H1 (cell line): ENCODE measurements around the gene NUDCD2. TPM values are rescaled to one million over a fixed set of nuclear protein-coding genes. Genes with fewer than 3 reads are reported as not detected.

ENCODE experiments used
- CTCF ChIA-PET: fragments of 300-600 bp; sonication (Branson Sonifier 250); formaldehyde crosslinking; loops from one replicate; lab custom pipeline; 2021; ENCODE audit not compliant: partially characterized antibody; lab: Charles Lee
- POLR2A ChIA-PET: fragments of 300-600 bp; sonication (Branson Sonifier 250); formaldehyde crosslinking; loops from one replicate; lab custom pipeline; 2021; ENCODE audit warnings: inconsistent platforms; ENCODE audit not compliant: partially characterized antibody; lab: Charles Lee
- DNase-seq, 2 experiments: peaks; one replicate each; pipeline versions ENCODE4 v3.0.0 to v3.0.0-alpha.2; 2010 to 2022; ENCODE audit warnings: low spot score in 2 of 2, low read depth in 1 of 2, mixed read lengths in 1 of 2
- FAIRE-seq: peaks from 2 replicates; lab custom pipeline; 2011; peaks lifted over from hg19 to GRCh38; lab: Jason Lieb, UNC
- H2AFZ ChIP-seq: 2 replicates; pipeline ENCODE4 v1.8.1; 2012; ENCODE audit warnings: low read length, inconsistent platforms
- H2AK5ac ChIP-seq: 2 replicates; pipeline ENCODE4 v1.6.1; 2013; ENCODE audit warnings: low read depth, low read length
- H2BK120ac ChIP-seq: replicated peaks from 2 replicates; pipeline ENCODE3; 2013; ENCODE audit warnings: low read depth, low read length, inconsistent platforms
- H2BK12ac ChIP-seq: 2 replicates; pipeline ENCODE4 v1.6.1; 2013; ENCODE audit warnings: low read depth, low read length
- H2BK15ac ChIP-seq: 2 replicates; pipeline ENCODE4 v1.6.1; 2013; ENCODE audit warnings: low read length
- H2BK20ac ChIP-seq: 2 replicates; pipeline ENCODE4 v1.6.1; 2013; ENCODE audit warnings: low read length
- H2BK5ac ChIP-seq: 2 replicates; pipeline ENCODE4 v1.6.1; 2013; ENCODE audit warnings: low read depth, low read length
- H3K14ac ChIP-seq: 2 replicates; pipeline ENCODE4 v1.6.1; 2013; ENCODE audit warnings: inconsistent platforms; ENCODE audit not compliant: insufficient read length
- H3K18ac ChIP-seq: 2 replicates; pipeline ENCODE4 v1.6.1; 2013; ENCODE audit warnings: low read length; ENCODE audit errors: extremely low read depth
- H3K23ac ChIP-seq: 2 replicates; pipeline ENCODE4 v1.6.1; 2013; ENCODE audit warnings: inconsistent platforms; ENCODE audit not compliant: insufficient read length
- H3K23me2 ChIP-seq: 2 replicates; pipeline ENCODE4 v1.6.1; 2013; ENCODE audit warnings: low read depth, low read length
- H3K27ac ChIP-seq: 2 replicates; pipeline ENCODE4 v1.6.1; 2011; ENCODE audit warnings: low read depth, low read length, inconsistent platforms
- H3K27me3 ChIP-seq, 4 experiments: replicated peaks in 1 of 4; 1 replicate in 1 of 4; 2 replicates in 3 of 4; pipeline versions ENCODE4 v1.6.1 to v1.8.1; 2011 to 2013; ENCODE audit warnings: low read length in 3 of 4, mild to moderate bottlenecking in 3 of 4, inconsistent platforms in 2 of 4, mixed read lengths in 2 of 4, moderate library complexity in 1 of 4; ENCODE audit not compliant: control insufficient read depth in 3 of 4, insufficient read depth in 3 of 4; ENCODE audit errors: extremely low read depth in 1 of 4
- H3K36me3 ChIP-seq, 4 experiments: 2 replicates each; pipeline versions ENCODE4 v1.6.1 to v1.8.1; 2011 to 2013; ENCODE audit warnings: mild to moderate bottlenecking in 4 of 4, low read length in 3 of 4, moderate library complexity in 2 of 4, control low read depth in 1 of 4, inconsistent platforms in 1 of 4; ENCODE audit not compliant: insufficient read depth in 4 of 4, control insufficient read depth in 2 of 4
- H3K4ac ChIP-seq: replicated peaks from 2 replicates; pipeline ENCODE3; 2013; ENCODE audit warnings: low read length, low read depth, mixed read lengths, inconsistent platforms; ENCODE audit not compliant: insufficient read length
- H3K4me1 ChIP-seq, 4 experiments: replicated peaks in 1 of 4; 1 replicate in 1 of 4; 2 replicates in 3 of 4; pipeline versions ENCODE4 v1.6.1 to v1.8.1; 2011 to 2013; ENCODE audit warnings: low read length in 3 of 4, inconsistent platforms in 2 of 4, mixed read lengths in 1 of 4; ENCODE audit not compliant: insufficient read depth in 4 of 4, control insufficient read depth in 3 of 4
- H3K4me2 ChIP-seq, 2 experiments: 2 replicates each; pipeline versions ENCODE4 v1.6.1 to v1.8.1; 2011 to 2013; ENCODE audit warnings: low read depth in 2 of 2, low read length in 2 of 2, control low read depth in 1 of 2, inconsistent platforms in 1 of 2, mild to moderate bottlenecking in 1 of 2; ENCODE audit not compliant: insufficient read depth in 1 of 2
- H3K4me3 ChIP-seq, 4 experiments: fragments of 200-600, 300-600 bp in 1 of 4; sonication (generic), shearing (Covaris generic), sonication (Bioruptor Twin) in 1 of 4; 2 replicates each; pipeline versions ENCODE4 v1.5.1 to v1.8.1; 2011 to 2016; ENCODE audit warnings: low read length in 4 of 4, low read depth in 3 of 4, control low read depth in 2 of 4, inconsistent platforms in 2 of 4, mild to moderate bottlenecking in 2 of 4, mixed read lengths in 1 of 4, moderate library complexity in 1 of 4; ENCODE audit not compliant: insufficient read depth in 2 of 4; ENCODE audit errors: extremely low read depth in 1 of 4
- H3K56ac ChIP-seq: replicated peaks from 2 replicates; pipeline ENCODE3; 2013; ENCODE audit warnings: low read depth, mild to moderate bottlenecking, mixed read lengths, low read length, inconsistent platforms; ENCODE audit not compliant: insufficient read length
- H3K79me1 ChIP-seq: 2 replicates; pipeline ENCODE4 v1.6.1; 2013; ENCODE audit warnings: low read depth, low read length, control low read depth
- H3K79me2 ChIP-seq, 2 experiments: 2 replicates each; pipeline versions ENCODE4 v1.6.1 to v1.8.1; 2012 to 2013; ENCODE audit warnings: low read length in 2 of 2, mild to moderate bottlenecking in 2 of 2, inconsistent platforms in 1 of 2; ENCODE audit not compliant: insufficient read depth in 2 of 2, control insufficient read depth in 1 of 2
- H3K9ac ChIP-seq, 4 experiments: replicated peaks in 1 of 4; 1 replicate in 1 of 4; 2 replicates in 3 of 4; pipeline versions ENCODE4 v1.6.1 to v1.8.1; 2011 to 2013; ENCODE audit warnings: low read depth in 3 of 4, low read length in 3 of 4, control low read depth in 2 of 4, mild to moderate bottlenecking in 2 of 4, moderate library complexity in 2 of 4, inconsistent platforms in 1 of 4; ENCODE audit errors: extremely low read depth in 1 of 4
- H3K9me3 ChIP-seq, 2 experiments: 2 replicates each; pipeline versions ENCODE4 v1.6.1 to v1.8.1; 2012 to 2013; ENCODE audit warnings: mild to moderate bottlenecking in 2 of 2, moderate library complexity in 2 of 2, control low read depth in 1 of 2, inconsistent platforms in 1 of 2, low read depth in 1 of 2, low read length in 1 of 2, mixed read lengths in 1 of 2; ENCODE audit not compliant: insufficient read depth in 2 of 2
- H4K20me1 ChIP-seq, 2 experiments: replicated peaks in 1 of 2; 2 replicates each; pipeline versions ENCODE3 to v1.8.1; 2011 to 2013; ENCODE audit warnings: inconsistent platforms in 2 of 2, low read length in 2 of 2, mild to moderate bottlenecking in 1 of 2; ENCODE audit not compliant: insufficient read depth in 2 of 2, control insufficient read depth in 1 of 2
- H4K5ac ChIP-seq: 2 replicates; pipeline ENCODE4 v1.6.1; 2013; ENCODE audit warnings: low read length, low read depth, mixed read lengths, inconsistent platforms; ENCODE audit not compliant: insufficient read length
- H4K8ac ChIP-seq: 2 replicates; pipeline ENCODE4 v1.8.0; 2013; ENCODE audit warnings: mild to moderate bottlenecking, moderate library complexity, low read length, inconsistent platforms; ENCODE audit not compliant: insufficient read depth; ENCODE audit errors: extremely low read depth
- H4K91ac ChIP-seq: replicated peaks from 2 replicates; pipeline ENCODE3; 2013; ENCODE audit warnings: low read length, mixed read lengths, inconsistent platforms; ENCODE audit not compliant: insufficient read length
- ASH2L ChIP-seq: fragments of 200-600, 300-600 bp; sonication (generic); IDR thresholded peaks from one replicate; pipeline ENCODE4 v1.7.1; 2017; ENCODE audit warnings: low read length
- ATF3 ChIP-seq: IDR thresholded peaks from 2 replicates; pipeline ENCODE4 v1.6.1; 2011; ENCODE audit warnings: low read depth, mild to moderate bottlenecking, low read length; ENCODE audit not compliant: insufficient read depth
- CHD2 ChIP-seq: IDR thresholded peaks from 2 replicates; pipeline ENCODE4 v1.6.1; 2012; ENCODE audit warnings: low read length, improper control_type of control experiment
- EP300 ChIP-seq, 2 experiments: IDR thresholded peaks; 1 replicate in 1 of 2; 2 replicates in 1 of 2; pipeline ENCODE4 v1.6.1; 2011 to 2012; ENCODE audit warnings: low read depth in 2 of 2, low read length in 2 of 2, mild to moderate bottlenecking in 2 of 2, borderline replicate concordance in 1 of 2, inconsistent platforms in 1 of 2, moderate library complexity in 1 of 2
- EZH2 ChIP-seq: fragments of 200-600 bp; sonication (generic); IDR thresholded peaks from 2 replicates; pipeline ENCODE4 v1.7.1; 2012; ENCODE audit warnings: low read depth, mild to moderate bottlenecking, moderate library complexity, low read length, inconsistent platforms; ENCODE audit not compliant: severe bottlenecking
- HDAC2 ChIP-seq, 2 experiments: fragments of 300-600 bp in 1 of 2; sonication (generic) in 1 of 2; IDR thresholded peaks; 2 replicates each; pipeline ENCODE4 v1.6.1; 2011 to 2012; ENCODE audit warnings: low read depth in 2 of 2, low read length in 2 of 2, mild to moderate bottlenecking in 2 of 2, moderate library complexity in 2 of 2, borderline replicate concordance in 1 of 2, inconsistent platforms in 1 of 2
- SIN3A ChIP-seq, 2 experiments: IDR thresholded peaks in 1 of 2; conservative IDR thresholded peaks in 1 of 2; 2 replicates each; pipeline ENCODE4 v1.6.1; 2011 to 2012; ENCODE audit warnings: low read length in 2 of 2, improper control_type of control experiment in 1 of 2, low read depth in 1 of 2, mild to moderate bottlenecking in 1 of 2
- SP1 ChIP-seq: IDR thresholded peaks from 2 replicates; pipeline ENCODE4 v1.6.1; 2011; ENCODE audit warnings: low read depth, low read length
- WGBS, 2 experiments: shearing (Covaris generic) in 1 of 2; methylation state at CpG; one replicate each; pipeline versions ENCODE4 v1.1.6 to v1.1.7; 2013 to 2015; ENCODE audit warnings: low lambda C conversion rate in 2 of 2, mixed read lengths in 2 of 2, inconsistent platforms in 1 of 2, low coverage in 1 of 2, missing lambda C conversion rate in 1 of 2; ENCODE audit not compliant: insufficient replicate concordance in 2 of 2, insufficient coverage in 1 of 2, insufficient read length in 1 of 2; ENCODE audit errors: extremely low coverage in 1 of 2, missing lambda C conversion rate in 1 of 2; 5-methylcytosine and 5-hydroxymethylcytosine counted together
- polyA plus RNA-seq, 7 experiments: library from polyadenylated mRNA; depleted of rRNA in 3 of 7; stranded (reverse) in 5 of 7; unstranded in 2 of 7; fragments of >200 nt in 5 of 7; fragments of 200-250 nt in 2 of 7; gene quantifications; 1 replicate in 5 of 7; 2 replicates in 1 of 7; 4 replicates in 1 of 7; pipeline versions ENCODE4 v1.2.1 to v1.2.3, GENCODE V29; 2011 to 2013; ENCODE audit warnings: missing spikeins in 2 of 7, mixed read lengths in 2 of 7
- total RNA-seq: library from RNA; stranded (reverse); fragmentation: NEBNext Ultra II Directional; extraction: Animal tissue kit (Norgen Biotek cat#: 25700); gene quantifications from 2 replicates; pipeline ENCODE4 v1.2.1, GENCODE V29; 2021

NUDCD2 gene
- total and polyA plus RNA-seq, 2 of the 8 experiments (the other 6 are each of a cell fraction or from before 2014, with no cell fraction given): 12.2 to 59.5 TPM

- DNase-seq (no peak), FAIRE-seq (no peak)
- Histone ChIP-seq H2AK5ac (no peak overlapping the region), H3K23me2 (peaks cover 6% of the 10 kb centered on the region), H2BK20ac (no peak overlapping the region), H3K27me3 (no peaks in the 10 kb centered on the region), H3K4me3 (peak overlapping the region; percentile 61 to 84 (median 74)), H3K9ac (peak overlapping the region; percentile 63 to 97 (median 96)), H4K5ac (peak overlapping the region; percentile 96), H3K36me3 (peaks cover 2 to 23% (median 8%) of the 10 kb centered on the region in 4 experiments; a peak in 4 of 8 replicates), H3K9me3 (no peaks in the 10 kb centered on the region), H4K91ac (peak overlapping the region; percentile 52), H2AFZ (0 out of 2 replicates have a peak overlapping the region, but pooled peaks have one; percentile 0), H3K4ac (peak overlapping the region; percentile 82), H3K56ac (peak overlapping the region; percentile 97), H2BK15ac (no peak overlapping the region), H4K20me1 (no peaks in the 10 kb centered on the region), H2BK5ac (peak overlapping the region; percentile 91), H3K27ac (peak overlapping the region; percentile 99), H3K79me2 (peaks cover 5 to 48% of the 10 kb centered on the region in 2 experiments; a peak in 3 of 4 replicates), H3K4me1 (peaks cover 0 to 7% (median 2%) of the 10 kb centered on the region in 4 experiments; a peak in 4 of 7 replicates), H3K14ac (no peak overlapping the region), H3K18ac (peak overlapping the region; percentile 60; the same call in 1 of the 2 replicates), H2BK120ac (no peak overlapping the region), H3K79me1 (no peaks in the 10 kb centered on the region; the same call in 1 of the 2 replicates), H3K23ac (no peak overlapping the region), H2BK12ac (no peak overlapping the region; the same call in 1 of the 2 replicates), H3K4me2 (peak overlapping the region; percentile 64 to 79), H4K8ac (peak overlapping the region; percentile 98; the same call in 1 of the 2 replicates)
- ChIA-PET POLR2A (interaction anchor here (1.2 to 9.6 kb wide), 12 partner anchors 10 to 74 kb away, joined by 3 to 189 read pairs (median 12); partner anchors contain the start of genes CCNG1 and MAT2B), CTCF (interaction anchor here (1.4 to 1.9 kb wide), 3 partner anchors 21 to 44 kb away, joined by 3 to 8 read pairs (median 8); no protein-coding TSS in a partner anchor)
- 1% methylated on average over 12 of the region's 12 CpGs; no CpG with 5 or more reads in 1 of the 2 experiments for WGBS, 2 experiments
- TF ChIP-seq EZH2: no peak
- 0 out of 4 replicates have a peak, but pooled peaks of 1 of the 2 experiments have one; percentile 16 for TF ChIP-seq HDAC2 (IDR thresholded peaks at IDR 0.05; ENCODE audit: borderline replicate concordance in 1 of 2, low read depth in 2 of 2, low read length in 2 of 2)
- no peak for TF ChIP-seq SP1
- TF ChIP-seq CHD2: no peak
- TF ChIP-seq ATF3: no peak
- peak in 1 of 2 experiments; percentile 41; a peak in 2 of 4 replicates for TF ChIP-seq SIN3A (conservative IDR thresholded peaks at IDR 0.05 in 1 of 2, IDR thresholded peaks at IDR 0.05 in 1 of 2; ENCODE audit: low read depth in 1 of 2, low read length in 2 of 2)
- no peak for TF ChIP-seq EP300 (IDR thresholded peaks at IDR 0.05; ENCODE audit: borderline replicate concordance in 1 of 2, low read depth in 2 of 2, low read length in 2 of 2)
- TF ChIP-seq ASH2L: no peak
Observed at GRCh38 chr5:163459462-163459818, 462 bp downstream of the NUDCD2 start.
